Keratinocyte (primary cell): ENCODE measurements around the gene SMG9. TPM values are rescaled to one million over a fixed set of nuclear protein-coding genes. Genes with fewer than 3 reads are reported as not detected.

Source experiments
- DNase-seq: peaks from one replicate; pipeline ENCODE4 v3.0.0-alpha.2; 2011; ENCODE audit warnings: low read depth, missing footprints, low spot score
- FAIRE-seq: peaks from 2 replicates; lab custom pipeline; 2011; peaks lifted over from hg19 to GRCh38; lab: Jason Lieb, UNC
- H2AFZ ChIP-seq: 2 replicates; pipeline ENCODE4 v1.6.0; 2012; ENCODE audit warnings: low read length, control low read depth, inconsistent platforms; ENCODE audit not compliant: control insufficient read depth
- H3K27ac ChIP-seq: 2 replicates; pipeline ENCODE4 v1.5.1; 2011; ENCODE audit warnings: low read length; ENCODE audit not compliant: control insufficient read depth, insufficient read depth
- H3K27me3 ChIP-seq: 3 replicates; pipeline ENCODE4 v1.6.0; 2011; ENCODE audit warnings: low read length; ENCODE audit not compliant: control insufficient read depth, insufficient read depth; ENCODE audit errors: extremely low read depth
- H3K36me3 ChIP-seq, 2 experiments: 2 replicates in 1 of 2; 3 replicates in 1 of 2; pipeline ENCODE4 v1.5.1; 2011; ENCODE audit warnings: low read length in 2 of 2, mild to moderate bottlenecking in 1 of 2; ENCODE audit not compliant: control insufficient read depth in 2 of 2, insufficient read depth in 2 of 2; ENCODE audit errors: extremely low read depth in 1 of 2
- H3K4me1 ChIP-seq: 3 replicates; pipeline ENCODE4 v1.5.1; 2011; ENCODE audit warnings: low read length; ENCODE audit not compliant: control insufficient read depth, insufficient read depth; ENCODE audit errors: extremely low read depth
- H3K4me2 ChIP-seq: 3 replicates; pipeline ENCODE4 v1.6.0; 2011; ENCODE audit warnings: low read depth, low read length; ENCODE audit not compliant: control insufficient read depth, insufficient read depth; ENCODE audit errors: extremely low read depth
- H3K4me3 ChIP-seq, 3 experiments: fragments of 200-600 bp in 1 of 3; sonication (generic) in 1 of 3; 2 replicates in 2 of 3; 3 replicates in 1 of 3; pipeline ENCODE4 v1.5.1; 2011 to 2016; ENCODE audit warnings: low read length in 3 of 3, mild to moderate bottlenecking in 3 of 3, control low read depth in 2 of 3, inconsistent platforms in 1 of 3, low read depth in 1 of 3, mixed read lengths in 1 of 3, mixed run types in 1 of 3, moderate library complexity in 1 of 3; ENCODE audit not compliant: control insufficient read depth in 2 of 3, insufficient read depth in 2 of 3; ENCODE audit errors: extremely low read depth in 1 of 3
- H3K79me2 ChIP-seq: 2 replicates; pipeline ENCODE4 v1.6.0; 2012; ENCODE audit warnings: low read length; ENCODE audit not compliant: control insufficient read depth, insufficient read depth
- H3K9ac ChIP-seq: 3 replicates; pipeline ENCODE4 v1.6.0; 2011; ENCODE audit warnings: low read length; ENCODE audit not compliant: control insufficient read depth, insufficient read depth; ENCODE audit errors: extremely low read depth
- H3K9me1 ChIP-seq: 3 replicates; pipeline ENCODE4 v1.6.0; 2011; ENCODE audit warnings: low read length; ENCODE audit not compliant: control insufficient read depth, insufficient read depth; ENCODE audit errors: extremely low read depth
- H3K9me3 ChIP-seq: 2 replicates; pipeline ENCODE4 v1.5.1; 2012; ENCODE audit warnings: low read depth, low read length; ENCODE audit not compliant: control insufficient read depth
- H4K20me1 ChIP-seq: 3 replicates; pipeline ENCODE4 v1.6.0; 2011; ENCODE audit warnings: low read length; ENCODE audit not compliant: control insufficient read depth, insufficient read depth; ENCODE audit errors: extremely low read depth
- EZH2 ChIP-seq: IDR thresholded peaks from one replicate; pipeline ENCODE4 v1.6.1; 2012; ENCODE audit warnings: inconsistent platforms, mild to moderate bottlenecking, low read length, moderate library complexity
- dilution Hi-C: fragments of 300-500 bp; cut with MboI; formaldehyde crosslinking; loops from one replicate; pipeline ENCODE4 v1.7.0; 2020; ENCODE audit warnings: low sequenced_read_pairs; ENCODE audit not compliant: extremely low pct_ligation_motif_present
- polyA plus RNA-seq, 5 experiments: library from polyadenylated mRNA; depleted of rRNA in 3 of 5; stranded (reverse) in 3 of 5; stranded (forward) in 1 of 5; unstranded in 1 of 5; fragments of >200 nt; gene quantifications; 1 replicate in 1 of 5; 2 replicates in 3 of 5; 3 replicates in 1 of 5; pipeline versions ENCODE4 v1.2.1 to v1.2.3, GENCODE V29; 2011 to 2012; ENCODE audit warnings: missing spikeins in 2 of 5, low read depth in 1 of 5, low replicate concordance in 1 of 5
- TF ChIP-seq, protein P1 (sequence below), 3 experiments: IDR thresholded peaks in 1 of 3; conservative IDR thresholded peaks in 1 of 3; optimal IDR thresholded peaks in 1 of 3; 2 replicates in 2 of 3; 3 replicates in 1 of 3; pipeline versions ENCODE3 to v1.5.1; 2011; ENCODE audit warnings: low read length in 3 of 3, mild to moderate bottlenecking in 3 of 3, moderate library complexity in 2 of 3, control low read depth in 1 of 3, inconsistent platforms in 1 of 3; ENCODE audit not compliant: insufficient read depth in 2 of 3; ENCODE audit errors: extremely low read depth in 1 of 3

The SMG9 gene
- polyA plus RNA-seq, 1 donor (not counting 4 experiments of a cell fraction or from before 2014, with no cell fraction given) = 15.6 TPM

DNA sequence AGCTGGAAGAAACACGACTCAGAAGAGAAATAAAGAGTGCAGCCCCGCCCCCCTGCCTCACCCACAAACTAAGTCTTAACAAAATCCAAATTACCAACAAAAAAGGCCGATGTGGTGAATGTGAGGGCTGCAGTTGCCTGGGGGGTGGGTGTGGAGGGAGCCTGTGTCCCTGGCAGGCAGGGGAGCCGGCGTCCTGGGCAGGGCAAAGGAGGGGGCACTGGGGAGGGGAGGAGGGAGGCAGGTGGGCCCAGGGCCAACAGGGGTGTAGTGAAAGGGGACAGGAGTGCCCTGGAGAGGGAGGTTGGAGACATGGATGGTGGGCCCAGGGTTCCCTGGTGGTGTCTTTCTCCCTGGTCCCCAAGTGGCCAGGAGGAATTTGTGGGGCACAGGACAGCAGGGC lies 34.8 kb downstream of the SMG9 start:
- dilution Hi-C loops = no loop called here
- Histone ChIP-seq H3K9me3 (no peaks in the 10 kb centered on the region), H3K27ac (no peak overlapping the region), H3K9me1 (no peaks in the 10 kb centered on the region), H3K4me3 (no peak overlapping the region), H4K20me1 (no peaks in the 10 kb centered on the region), H2AFZ (no peak overlapping the region), H3K79me2 (no peaks in the 10 kb centered on the region), H3K36me3 (no peaks in the 10 kb centered on the region), H3K4me2 (no peak overlapping the region), H3K27me3 (no peaks in the 10 kb centered on the region), H3K4me1 (no peaks in the 10 kb centered on the region), H3K9ac (no peak overlapping the region)
- DNase-seq (no peak), FAIRE-seq (no peak)
- no peak for TF ChIP-seq EZH2
- TF ChIP-seq, protein P1, sequence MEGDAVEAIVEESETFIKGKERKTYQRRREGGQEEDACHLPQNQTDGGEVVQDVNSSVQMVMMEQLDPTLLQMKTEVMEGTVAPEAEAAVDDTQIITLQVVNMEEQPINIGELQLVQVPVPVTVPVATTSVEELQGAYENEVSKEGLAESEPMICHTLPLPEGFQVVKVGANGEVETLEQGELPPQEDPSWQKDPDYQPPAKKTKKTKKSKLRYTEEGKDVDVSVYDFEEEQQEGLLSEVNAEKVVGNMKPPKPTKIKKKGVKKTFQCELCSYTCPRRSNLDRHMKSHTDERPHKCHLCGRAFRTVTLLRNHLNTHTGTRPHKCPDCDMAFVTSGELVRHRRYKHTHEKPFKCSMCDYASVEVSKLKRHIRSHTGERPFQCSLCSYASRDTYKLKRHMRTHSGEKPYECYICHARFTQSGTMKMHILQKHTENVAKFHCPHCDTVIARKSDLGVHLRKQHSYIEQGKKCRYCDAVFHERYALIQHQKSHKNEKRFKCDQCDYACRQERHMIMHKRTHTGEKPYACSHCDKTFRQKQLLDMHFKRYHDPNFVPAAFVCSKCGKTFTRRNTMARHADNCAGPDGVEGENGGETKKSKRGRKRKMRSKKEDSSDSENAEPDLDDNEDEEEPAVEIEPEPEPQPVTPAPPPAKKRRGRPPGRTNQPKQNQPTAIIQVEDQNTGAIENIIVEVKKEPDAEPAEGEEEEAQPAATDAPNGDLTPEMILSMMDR (optimal IDR thresholded peaks at IDR 0.05 in 1 of 3, IDR thresholded peaks at IDR 0.05 in 1 of 3, conservative IDR thresholded peaks at IDR 0.05 in 1 of 3; ENCODE audit: extremely low read depth in 1 of 3, insufficient read depth in 2 of 3, low read length in 3 of 3) = no peak

DNA sequence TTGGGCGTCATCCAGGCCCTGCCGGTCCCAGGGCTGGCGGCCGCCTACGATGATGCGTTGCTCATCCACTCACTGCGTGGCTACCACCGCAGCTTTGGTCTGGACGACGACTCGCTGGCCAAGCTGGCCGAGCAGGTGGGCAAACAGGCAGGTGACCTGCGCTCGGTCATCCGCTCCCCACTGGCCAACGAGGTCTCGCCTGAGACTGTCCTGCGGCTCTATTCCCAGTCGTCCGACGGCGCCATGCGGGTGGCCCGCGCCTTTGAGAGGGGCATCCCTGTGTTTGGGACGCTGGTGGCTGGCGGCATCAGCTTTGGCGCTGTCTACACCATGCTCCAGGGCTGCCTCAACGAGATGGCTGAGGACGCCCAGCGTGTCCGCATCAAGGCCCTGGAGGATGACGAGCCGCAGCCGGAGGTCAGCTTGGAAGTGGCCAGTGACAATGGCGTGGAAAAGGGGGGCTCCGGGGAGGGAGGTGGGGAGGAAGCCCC lies 35.3 kb downstream of the SMG9 start:
- dilution Hi-C loops = no loop called here
- FAIRE-seq = no peak
- H3K4me1 ChIP-seq = no peaks in the 10 kb centered on the region

More for the DNA sequence above, 35.3 kb downstream of the SMG9 start:
- no peak overlapping the region for H3K27ac ChIP-seq
- no peak overlapping the region for H3K4me2 ChIP-seq
- DNase-seq = no peak
- no peak overlapping the region for H2AFZ ChIP-seq
- no peaks in the 10 kb centered on the region for H3K27me3 ChIP-seq
- H3K79me2 ChIP-seq = no peaks in the 10 kb centered on the region
- H3K36me3 ChIP-seq = no peaks in the 10 kb centered on the region
- no peak overlapping the region for H3K9ac ChIP-seq
- no peaks in the 10 kb centered on the region for H3K9me3 ChIP-seq
- no peaks in the 10 kb centered on the region for H3K9me1 ChIP-seq
- H4K20me1 ChIP-seq = no peaks in the 10 kb centered on the region
- no peak overlapping the region for H3K4me3 ChIP-seq
- TF ChIP-seq, protein P1 (optimal IDR thresholded peaks at IDR 0.05 in 1 of 3, IDR thresholded peaks at IDR 0.05 in 1 of 3, conservative IDR thresholded peaks at IDR 0.05 in 1 of 3; ENCODE audit: extremely low read depth in 1 of 3, insufficient read depth in 2 of 3, low read length in 3 of 3) = no peak
- no peak for TF ChIP-seq EZH2
